Left lung (tissue), 10 donors: ENCODE data around the gene NTSR2. TPM values are rescaled to one million over a fixed set of nuclear protein-coding genes. Genes with fewer than 3 reads are reported as not detected.

ENCODE experiments used
- ATAC-seq: fragments of 200-7000 bp; cut with Tn5 transposase; one replicate; pipeline ENCODE4 v1.9.1; 2020; ENCODE audit warnings: moderate library complexity
- DNase-seq, 4 donors: peaks; one replicate each; pipeline ENCODE4 v3.0.0-alpha.2; 2013 to 2020
- H3K27ac ChIP-seq, 2 donors: fragments of 200-600 bp; sonication (generic) in 1 of 2; one replicate each; pipeline versions ENCODE4 v1.5.0 to v1.8.0; 2020 to 2021
- H3K27me3 ChIP-seq, 2 donors: fragments of 200-600 bp; sonication (generic) in 1 of 2; one replicate each; pipeline versions ENCODE4 v1.5.0 to v1.8.0; 2020 to 2021
- H3K36me3 ChIP-seq, 2 donors: fragments of 200-600 bp; sonication (generic) in 1 of 2; one replicate each; pipeline versions ENCODE4 v1.5.0 to v1.8.0; 2020 to 2021
- H3K4me1 ChIP-seq, 2 donors: fragments of 200-600 bp; one replicate each; pipeline ENCODE4 v1.8.0; 2021
- H3K4me3 ChIP-seq, 2 donors: fragments of 200-600 bp; sonication (generic) in 1 of 2; one replicate each; pipeline versions ENCODE4 v1.5.0 to v1.8.0; 2020 to 2021; ENCODE audit warnings: mild to moderate bottlenecking in 1 of 2
- H3K9me3 ChIP-seq, 2 donors: fragments of 200-600 bp; sonication (generic) in 1 of 2; one replicate each; pipeline versions ENCODE4 v1.5.0 to v1.8.0; 2020 to 2021
- intact Hi-C, 2 donors: fragments of 100-400 bp; cut with DNase I; formaldehyde crosslinking; loops; one replicate each; pipeline versions ENCODE4 v1.11.2 to v1.14.2; 2022
- polyA plus RNA-seq, 6 donors: library from polyadenylated mRNA; unstranded; fragments of 120-200 nt; gene quantifications; one replicate each; pipeline ENCODE4 v1.2.1, GENCODE V29; 2013; ENCODE audit not compliant: insufficient read length in 6 of 6
- total RNA-seq, 2 donors: library from RNA; stranded (reverse); fragmentation: NEBNext Ultra II Directional; extraction: Animal tissue kit (Norgen Biotek cat#: 25700); gene quantifications; one replicate each; pipeline ENCODE4 v1.2.1, GENCODE V29; 2021
- TF ChIP-seq, protein P1 (sequence below), 2 donors: fragments of 200-600 bp; sonication (generic) in 1 of 2; IDR thresholded peaks; one replicate each; pipeline versions ENCODE4 v1.5.0 to v1.8.0; 2021; ENCODE audit warnings: antibody characterized with exemption in 2 of 2
- donor health status: DM: no; HTN: yes; CAD: no.
- donor health status: DM: no; HTN: no; CAD: no.

The NTSR2 gene
- total and polyA plus RNA-seq, 8 donors: not detected

DNA sequence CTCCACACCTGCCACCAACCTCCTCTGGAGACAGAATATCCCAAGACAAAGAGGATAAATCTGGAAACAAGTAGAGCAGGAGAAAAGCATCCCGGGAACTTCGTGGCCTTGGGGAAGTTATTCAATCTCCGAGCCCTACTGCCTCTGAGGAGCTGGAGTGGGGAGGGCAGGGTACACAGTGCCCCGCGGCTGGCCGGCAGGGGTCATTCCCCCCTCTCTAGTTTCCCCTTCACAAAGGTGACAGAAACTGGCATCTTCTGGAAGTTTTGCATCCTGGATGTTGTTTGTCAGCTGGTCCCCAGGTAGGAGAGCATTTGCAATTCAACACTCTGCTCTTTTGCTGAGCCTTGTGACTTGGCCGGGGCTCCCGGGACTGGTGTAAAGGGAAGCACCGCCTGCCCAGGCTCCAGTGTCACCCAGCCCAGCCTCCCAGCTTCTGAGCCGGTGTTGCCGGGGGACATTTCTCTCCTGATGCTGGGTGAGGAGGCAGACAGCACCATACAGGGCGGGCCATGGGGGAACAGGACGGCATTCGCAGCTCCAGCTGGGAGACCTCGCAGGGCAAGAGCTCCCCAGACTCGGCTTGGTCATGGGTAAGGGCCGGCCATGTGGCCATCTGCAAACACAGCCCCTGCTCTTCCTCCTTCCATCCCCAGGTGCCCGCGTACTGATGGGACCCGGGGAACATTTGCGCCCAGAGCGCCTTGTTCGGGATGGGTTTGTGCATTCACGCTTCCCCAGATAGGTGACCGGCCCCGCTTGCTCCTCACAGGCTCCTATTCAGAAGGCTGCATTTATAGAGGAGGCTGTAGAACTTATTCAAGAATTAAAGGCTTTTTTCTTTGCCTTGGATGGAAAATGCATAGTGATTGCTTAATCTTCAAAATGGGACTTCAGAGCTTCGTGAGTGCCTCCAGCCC lies 7.4 kb upstream of the NTSR2 start:
- TF ChIP-seq, protein P1, sequence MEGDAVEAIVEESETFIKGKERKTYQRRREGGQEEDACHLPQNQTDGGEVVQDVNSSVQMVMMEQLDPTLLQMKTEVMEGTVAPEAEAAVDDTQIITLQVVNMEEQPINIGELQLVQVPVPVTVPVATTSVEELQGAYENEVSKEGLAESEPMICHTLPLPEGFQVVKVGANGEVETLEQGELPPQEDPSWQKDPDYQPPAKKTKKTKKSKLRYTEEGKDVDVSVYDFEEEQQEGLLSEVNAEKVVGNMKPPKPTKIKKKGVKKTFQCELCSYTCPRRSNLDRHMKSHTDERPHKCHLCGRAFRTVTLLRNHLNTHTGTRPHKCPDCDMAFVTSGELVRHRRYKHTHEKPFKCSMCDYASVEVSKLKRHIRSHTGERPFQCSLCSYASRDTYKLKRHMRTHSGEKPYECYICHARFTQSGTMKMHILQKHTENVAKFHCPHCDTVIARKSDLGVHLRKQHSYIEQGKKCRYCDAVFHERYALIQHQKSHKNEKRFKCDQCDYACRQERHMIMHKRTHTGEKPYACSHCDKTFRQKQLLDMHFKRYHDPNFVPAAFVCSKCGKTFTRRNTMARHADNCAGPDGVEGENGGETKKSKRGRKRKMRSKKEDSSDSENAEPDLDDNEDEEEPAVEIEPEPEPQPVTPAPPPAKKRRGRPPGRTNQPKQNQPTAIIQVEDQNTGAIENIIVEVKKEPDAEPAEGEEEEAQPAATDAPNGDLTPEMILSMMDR (IDR thresholded peaks at IDR 0.05): no peak
- H3K27ac ChIP-seq: no peak overlapping the region
- no peaks in the 10 kb centered on the region for H3K36me3 ChIP-seq
- H3K27me3 ChIP-seq: peaks cover 11 to 69% of the 10 kb centered on the region in 2 donors
- ATAC-seq: no peak
- no peaks in the 10 kb centered on the region for H3K9me3 ChIP-seq
- no peaks in the 10 kb centered on the region for H3K4me1 ChIP-seq
- no peak for DNase-seq
- intact Hi-C loops: no loop called here
- no peak overlapping the region for H3K4me3 ChIP-seq

DNA sequence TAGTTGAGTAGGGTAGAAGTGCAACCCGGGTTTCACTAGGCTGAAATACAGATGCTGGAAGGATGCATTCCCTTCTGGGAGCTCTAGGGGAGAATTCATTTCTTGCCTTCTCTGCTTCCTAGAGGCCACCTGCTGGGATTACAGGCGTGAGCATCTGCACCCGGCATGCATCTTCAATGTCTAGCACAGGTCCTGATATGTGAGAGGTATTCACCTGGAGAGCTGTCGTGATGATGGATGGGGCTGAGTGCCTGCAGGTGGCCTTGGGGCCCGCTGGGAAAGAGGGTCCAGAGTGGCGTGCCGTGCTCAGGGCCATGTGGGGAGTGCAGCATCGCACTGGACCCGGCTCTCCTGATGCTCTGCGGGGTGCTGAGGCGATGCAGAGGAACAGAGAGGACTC lies 6.6 kb upstream of the NTSR2 start:
- DNase-seq (no peak), ATAC-seq (peak; percentile 18)
- H3K27me3 ChIP-seq: peaks cover 11 to 76% of the 10 kb centered on the region in 2 donors
- no peak overlapping the region for H3K4me3 ChIP-seq
- H3K27ac ChIP-seq: no peak overlapping the region
- H3K4me1 ChIP-seq: no peaks in the 10 kb centered on the region
- H3K36me3 ChIP-seq: no peaks in the 10 kb centered on the region
- TF ChIP-seq, protein P1 (IDR thresholded peaks at IDR 0.05): no peak
- no peaks in the 10 kb centered on the region for H3K9me3 ChIP-seq
- intact Hi-C loops: no loop called here

DNA sequence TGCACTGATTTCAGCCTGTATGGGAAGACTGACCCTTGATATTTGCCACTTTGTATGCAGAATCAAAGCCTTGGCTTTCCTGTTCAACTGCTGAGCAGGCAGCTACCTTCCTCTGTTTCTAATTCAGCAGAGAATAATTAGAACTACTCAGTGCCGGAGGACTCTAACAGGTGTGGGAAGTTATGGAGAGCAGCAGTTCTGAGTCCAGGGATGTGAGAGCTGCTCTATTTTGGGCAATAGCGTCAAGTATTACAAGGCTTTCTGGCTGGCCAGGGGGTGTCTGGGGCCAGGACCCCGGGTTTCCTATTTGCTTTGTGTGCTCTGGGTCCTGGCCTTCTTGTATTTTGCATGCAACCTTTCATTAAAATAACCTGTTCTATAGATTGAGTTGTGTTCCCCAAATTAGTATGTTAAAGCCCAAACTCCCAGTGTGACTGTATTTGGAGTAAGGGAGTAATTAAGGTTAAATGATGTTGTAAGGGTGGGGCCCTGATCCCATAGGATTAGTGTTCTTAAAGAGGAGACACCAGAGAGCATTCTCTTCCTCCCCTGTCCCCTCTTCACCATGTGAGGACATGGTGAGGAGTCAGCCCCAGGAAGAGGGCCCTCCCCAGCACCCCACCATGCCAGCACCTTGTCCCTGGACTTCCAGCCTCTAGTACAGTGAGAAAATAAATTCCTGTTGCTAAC lies 5.6 kb upstream of the NTSR2 start:
- Histone ChIP-seq H3K27ac (no peak overlapping the region), H3K4me1 (no peaks in the 10 kb centered on the region), H3K4me3 (no peak overlapping the region), H3K27me3 (peaks cover 18 to 87% of the 10 kb centered on the region in 2 donors), H3K36me3 (no peaks in the 10 kb centered on the region), H3K9me3 (no peaks in the 10 kb centered on the region)
- DNase-seq (no peak), ATAC-seq (no peak)
- TF ChIP-seq, protein P1 (IDR thresholded peaks at IDR 0.05): no peak
- intact Hi-C loops: no loop called here

DNA sequence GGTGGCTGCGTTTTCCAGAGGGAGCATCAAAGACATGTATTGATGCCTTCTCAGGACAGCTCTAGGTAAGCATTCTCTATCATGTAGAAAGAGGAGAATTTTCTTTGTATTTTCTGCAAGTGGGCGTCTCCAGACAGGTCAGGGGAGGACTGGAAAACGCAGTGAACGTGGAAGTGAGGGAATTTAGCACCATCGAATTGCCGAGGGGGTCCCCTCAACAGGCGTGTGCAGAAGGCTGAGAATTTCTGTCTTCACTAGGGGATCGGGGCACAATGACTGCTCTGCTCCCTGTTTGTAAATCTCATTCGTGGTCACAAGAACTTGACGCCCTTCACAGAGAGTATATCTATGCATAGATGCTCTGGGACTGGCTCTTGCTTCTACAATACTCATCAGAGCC lies 5.0 kb upstream of the NTSR2 start:
- Histone ChIP-seq H3K9me3 (no peaks in the 10 kb centered on the region), H3K27ac (no peak overlapping the region), H3K4me1 (peaks cover 0 to 1% of the 10 kb centered on the region in 2 donors), H3K4me3 (no peak overlapping the region), H3K27me3 (peaks cover 19 to 90% of the 10 kb centered on the region in 2 donors), H3K36me3 (no peaks in the 10 kb centered on the region)
- DNase-seq (no peak), ATAC-seq (no peak)
- TF ChIP-seq, protein P1 (IDR thresholded peaks at IDR 0.05): no peak
- intact Hi-C loops: no loop called here

DNA sequence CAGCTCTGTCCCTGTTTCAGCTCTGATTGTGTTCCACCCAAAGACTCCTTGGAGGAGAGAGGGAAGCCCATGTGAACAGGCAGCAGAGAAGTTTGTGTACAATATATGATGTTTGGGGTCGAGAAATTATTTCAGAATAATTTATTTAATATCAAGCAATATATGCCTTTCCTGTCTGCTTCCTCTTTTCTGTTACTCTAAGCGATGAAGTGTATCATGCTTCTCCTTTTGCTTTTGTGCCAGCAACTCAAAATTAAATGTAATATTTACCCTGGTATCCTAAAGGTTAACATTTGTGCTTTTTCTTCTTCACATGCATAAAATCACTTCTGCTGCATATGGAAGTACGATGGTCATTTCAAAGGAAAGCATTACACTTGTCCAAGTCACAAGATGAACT lies 2.4 kb upstream of the NTSR2 start:
- Histone ChIP-seq H3K9me3 (no peaks in the 10 kb centered on the region), H3K4me1 (peaks cover 0 to 6% of the 10 kb centered on the region in 2 donors), H3K36me3 (no peaks in the 10 kb centered on the region), H3K27me3 (peaks cover 13 to 90% of the 10 kb centered on the region in 2 donors), H3K27ac (no peak overlapping the region), H3K4me3 (no peak overlapping the region)
- TF ChIP-seq, protein P1 (IDR thresholded peaks at IDR 0.05): no peak
- intact Hi-C loops: no loop called here
- ATAC-seq (no peak), DNase-seq (no peak)
